COLO829 (cell line): ENCODE results near the gene ZFYVE1.
A peak's percentile ranks its signal among the peaks of the same experiment; 100 is the strongest.
"Not testable (repeated sequence)": the region's sequence is repeated elsewhere in the genome, so short reads cannot be mapped to it uniquely, and the experiment has no call there.

Experiments used
- DNase-seq: peaks from one replicate; pipeline ENCODE4 v3.0.0; 2012; ENCODE audit warnings: low spot score

The ZFYVE1 gene, protein sequence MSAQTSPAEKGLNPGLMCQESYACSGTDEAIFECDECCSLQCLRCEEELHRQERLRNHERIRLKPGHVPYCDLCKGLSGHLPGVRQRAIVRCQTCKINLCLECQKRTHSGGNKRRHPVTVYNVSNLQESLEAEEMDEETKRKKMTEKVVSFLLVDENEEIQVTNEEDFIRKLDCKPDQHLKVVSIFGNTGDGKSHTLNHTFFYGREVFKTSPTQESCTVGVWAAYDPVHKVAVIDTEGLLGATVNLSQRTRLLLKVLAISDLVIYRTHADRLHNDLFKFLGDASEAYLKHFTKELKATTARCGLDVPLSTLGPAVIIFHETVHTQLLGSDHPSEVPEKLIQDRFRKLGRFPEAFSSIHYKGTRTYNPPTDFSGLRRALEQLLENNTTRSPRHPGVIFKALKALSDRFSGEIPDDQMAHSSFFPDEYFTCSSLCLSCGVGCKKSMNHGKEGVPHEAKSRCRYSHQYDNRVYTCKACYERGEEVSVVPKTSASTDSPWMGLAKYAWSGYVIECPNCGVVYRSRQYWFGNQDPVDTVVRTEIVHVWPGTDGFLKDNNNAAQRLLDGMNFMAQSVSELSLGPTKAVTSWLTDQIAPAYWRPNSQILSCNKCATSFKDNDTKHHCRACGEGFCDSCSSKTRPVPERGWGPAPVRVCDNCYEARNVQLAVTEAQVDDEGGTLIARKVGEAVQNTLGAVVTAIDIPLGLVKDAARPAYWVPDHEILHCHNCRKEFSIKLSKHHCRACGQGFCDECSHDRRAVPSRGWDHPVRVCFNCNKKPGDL

DNA sequence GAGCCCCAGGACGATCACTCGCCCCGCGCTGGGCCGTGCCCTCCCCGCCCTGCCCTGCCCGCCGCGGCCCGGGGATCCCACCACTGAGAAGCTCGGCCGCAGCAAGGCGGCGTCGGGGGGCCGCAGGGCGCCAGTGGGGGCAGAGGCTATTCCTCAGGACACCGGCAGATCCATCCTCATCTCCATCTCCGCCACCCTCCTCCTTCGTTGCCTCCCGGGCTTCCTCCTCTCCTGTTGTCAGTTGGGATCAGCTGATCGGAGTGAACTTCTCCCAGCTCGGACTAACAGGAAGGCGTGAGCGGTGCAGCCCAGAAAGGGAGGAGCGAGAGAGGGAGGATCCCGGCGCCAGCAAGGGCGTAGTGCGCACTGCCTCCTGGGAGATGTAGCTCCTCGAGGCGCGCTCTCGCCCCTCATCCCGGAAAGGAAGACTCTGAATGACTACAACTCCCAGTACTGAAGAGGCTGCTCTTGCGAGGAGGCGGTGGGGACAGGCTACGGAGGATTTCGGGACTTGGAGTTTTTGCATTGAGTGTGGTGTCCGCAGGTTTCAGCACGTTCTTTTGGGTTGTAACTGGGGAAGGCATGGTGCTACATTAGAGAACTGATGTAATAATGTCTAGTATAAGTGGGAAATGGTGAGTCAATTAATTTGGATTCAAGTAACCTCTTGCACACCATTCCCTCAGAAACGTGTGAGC is at the start of gene ZFYVE1:
Gene ZFYVE1 (minus strand): TSS at position 262 of the 698 bp plus-strand sequence. CDS start 2,598 bp downstream, outside the sequence.
- DNase-seq, result peak; percentile 96

DNA sequence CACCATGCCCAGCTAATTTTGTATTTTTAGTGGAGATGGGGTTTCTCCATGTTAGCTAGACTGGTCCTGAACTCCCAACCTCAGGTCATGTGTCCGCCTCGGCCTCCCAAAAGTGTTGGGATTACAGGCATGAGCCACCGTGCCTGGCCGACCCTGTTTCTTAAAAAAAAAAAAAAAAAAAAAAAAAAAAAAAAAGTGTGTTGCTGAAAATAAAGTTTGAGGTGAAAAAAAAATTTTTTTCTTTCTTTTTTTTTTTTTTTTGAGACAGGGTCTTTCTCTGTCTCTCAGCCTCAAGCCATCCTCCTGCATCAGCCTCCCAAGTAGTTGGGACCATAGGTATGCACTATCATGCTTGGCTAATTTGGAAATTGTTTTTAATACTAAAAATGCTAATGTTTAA is 42.7 kb upstream of the ZFYVE1 start:
- no peak for DNase-seq

DNA sequence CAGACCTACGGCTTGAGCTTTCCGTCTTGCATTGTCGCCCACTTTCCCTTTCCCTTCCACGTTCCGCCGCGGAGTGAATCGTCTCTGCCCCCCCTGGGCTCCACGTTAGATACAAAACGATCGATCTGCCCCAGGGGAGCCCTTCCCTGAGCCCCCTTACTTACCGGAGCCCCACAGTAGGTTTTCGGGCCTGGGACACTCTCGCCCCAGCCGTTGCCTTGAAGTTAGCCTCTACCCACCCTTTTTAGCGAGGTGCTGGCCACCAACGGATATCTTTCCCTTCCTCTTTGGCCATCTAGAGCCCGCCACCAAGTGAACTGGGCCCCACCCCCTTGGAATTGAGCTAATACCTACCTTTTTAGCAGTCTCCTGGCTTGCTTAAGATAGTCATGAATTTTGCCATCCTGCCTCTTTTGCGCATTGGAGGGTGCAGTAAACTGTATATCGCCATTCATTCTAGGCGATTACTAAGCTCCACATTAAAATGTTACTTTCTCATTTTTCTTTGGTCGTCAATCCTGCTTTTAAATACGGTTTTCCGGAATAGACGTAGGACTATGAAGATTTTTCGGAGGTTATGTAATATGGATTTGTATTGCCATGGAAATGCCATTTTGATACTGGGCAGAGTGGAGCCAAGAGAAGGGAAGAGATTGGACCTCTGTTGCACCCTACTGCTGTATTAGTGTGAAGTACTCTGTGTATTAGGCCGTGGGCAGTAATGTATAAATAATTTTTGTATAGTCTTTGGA is 32.2 kb upstream of the ZFYVE1 start:
- DNase-seq, result peak; percentile 23

DNA sequence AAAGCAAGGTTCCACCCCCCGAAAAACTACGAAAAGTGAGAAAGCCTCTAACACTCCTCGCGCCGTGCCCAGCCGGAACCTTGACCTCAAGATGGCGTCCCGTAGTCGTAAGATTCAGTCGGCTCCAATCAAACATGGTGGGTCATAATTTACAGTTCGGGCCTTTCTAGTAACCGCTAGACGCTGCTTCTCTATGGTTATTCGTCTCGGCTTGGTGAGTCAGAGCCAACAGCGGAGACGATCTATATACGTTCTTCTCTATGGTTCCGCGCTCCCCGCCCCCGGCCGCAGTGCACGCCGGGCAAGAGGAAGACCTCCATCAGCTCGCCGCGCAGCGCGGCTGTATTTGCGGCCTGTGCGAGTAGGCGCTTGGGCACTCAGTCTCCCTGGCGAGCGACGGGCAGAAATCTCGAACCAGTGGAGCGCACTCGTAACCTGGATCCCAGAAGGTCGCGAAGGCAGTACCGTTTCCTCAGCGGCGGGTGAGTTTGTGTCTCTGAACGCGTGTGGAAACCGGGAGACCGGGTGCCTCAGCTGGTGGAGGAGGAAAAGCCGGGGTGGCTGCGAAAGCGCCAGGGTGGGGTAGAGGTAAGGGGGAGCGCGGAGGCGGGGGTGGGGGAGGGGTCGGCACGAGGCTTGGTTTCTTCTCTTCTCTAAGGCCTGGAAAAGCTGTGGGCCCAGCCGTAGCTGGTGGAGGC is 31.5 kb upstream of the ZFYVE1 start, which contains the start of gene RBM25:
Gene RBM25 (plus strand): TSS at position 311 of the 698 bp plus-strand sequence. CDS start 13,108 bp downstream, outside the sequence.
- DNase-seq, result peak; percentile 97

DNA sequence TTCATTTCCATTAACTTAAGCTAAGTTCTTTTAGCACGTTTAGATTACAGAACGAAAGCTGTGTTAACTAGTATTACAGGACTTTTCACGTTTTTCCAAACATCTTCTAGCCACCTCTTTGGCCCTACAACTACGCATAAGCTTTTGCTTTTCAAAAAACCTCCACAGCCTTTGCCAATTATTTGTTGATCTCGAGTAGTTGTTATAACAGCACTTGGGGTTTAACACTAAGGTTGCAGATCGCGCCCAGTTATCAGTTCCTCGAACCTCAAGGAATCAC is 31.0 kb upstream of the ZFYVE1 start:
- no peak for DNase-seq

DNA sequence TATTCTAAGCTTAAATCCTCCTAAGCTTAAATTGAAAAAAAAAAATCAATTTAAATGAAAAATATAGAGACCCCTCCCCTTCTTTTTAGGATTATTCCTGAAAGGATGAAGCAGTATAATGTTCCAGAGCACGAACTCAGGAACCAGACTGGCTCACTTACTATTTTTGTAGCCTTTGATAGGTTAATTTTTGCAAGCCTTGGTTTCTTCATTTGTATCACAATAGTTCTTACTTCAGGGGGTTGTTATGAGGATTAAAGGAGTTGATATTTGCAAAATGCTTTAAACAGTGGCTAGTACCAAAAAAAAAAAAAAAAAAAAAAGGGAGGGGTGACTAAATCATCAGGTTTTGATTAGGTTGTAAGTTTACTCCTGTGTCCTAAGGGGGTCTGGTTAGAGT is 28.3 kb upstream of the ZFYVE1 start:
- no peak for DNase-seq

DNA sequence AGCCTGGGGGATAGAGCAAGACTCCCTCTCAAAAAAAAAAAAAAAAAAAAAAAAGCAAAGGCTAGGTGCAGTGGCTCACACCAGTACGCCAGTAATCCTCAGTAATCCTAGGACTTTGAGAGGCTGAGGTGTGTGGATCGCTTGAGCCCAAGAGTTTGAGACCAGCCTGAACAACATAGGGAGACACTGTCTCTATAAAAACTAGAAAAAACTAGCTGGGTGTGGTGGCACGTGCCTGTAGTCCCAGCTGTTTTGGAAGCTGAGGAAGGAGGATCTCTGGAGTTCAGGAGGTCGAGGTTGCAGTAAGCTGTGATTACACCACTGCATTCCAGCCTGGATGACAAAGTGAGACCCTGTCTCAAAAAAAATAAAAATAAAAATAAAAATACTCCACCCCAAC is 22.5 kb upstream of the ZFYVE1 start:
- DNase-seq, result no peak

DNA sequence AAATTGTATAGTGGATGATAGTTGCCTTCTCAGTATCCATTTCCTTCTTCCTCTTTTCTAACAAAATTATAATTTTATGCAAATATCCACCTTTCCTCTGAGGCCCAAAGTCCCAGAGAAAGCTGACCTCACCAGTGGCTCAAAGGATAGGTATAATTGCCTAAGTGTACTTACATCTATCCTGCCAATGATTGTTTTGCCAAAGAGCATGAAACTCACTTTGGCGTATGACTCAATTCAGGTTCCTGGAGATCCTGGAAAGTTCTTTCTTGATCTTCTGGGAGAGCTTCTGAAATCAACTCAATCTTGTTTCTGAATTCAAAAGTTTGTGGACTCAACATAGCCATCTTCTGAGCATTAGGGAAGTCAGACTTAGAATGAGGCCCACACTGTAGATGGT is 20.9 kb upstream of the ZFYVE1 start:
- DNase-seq, result no peak

DNA sequence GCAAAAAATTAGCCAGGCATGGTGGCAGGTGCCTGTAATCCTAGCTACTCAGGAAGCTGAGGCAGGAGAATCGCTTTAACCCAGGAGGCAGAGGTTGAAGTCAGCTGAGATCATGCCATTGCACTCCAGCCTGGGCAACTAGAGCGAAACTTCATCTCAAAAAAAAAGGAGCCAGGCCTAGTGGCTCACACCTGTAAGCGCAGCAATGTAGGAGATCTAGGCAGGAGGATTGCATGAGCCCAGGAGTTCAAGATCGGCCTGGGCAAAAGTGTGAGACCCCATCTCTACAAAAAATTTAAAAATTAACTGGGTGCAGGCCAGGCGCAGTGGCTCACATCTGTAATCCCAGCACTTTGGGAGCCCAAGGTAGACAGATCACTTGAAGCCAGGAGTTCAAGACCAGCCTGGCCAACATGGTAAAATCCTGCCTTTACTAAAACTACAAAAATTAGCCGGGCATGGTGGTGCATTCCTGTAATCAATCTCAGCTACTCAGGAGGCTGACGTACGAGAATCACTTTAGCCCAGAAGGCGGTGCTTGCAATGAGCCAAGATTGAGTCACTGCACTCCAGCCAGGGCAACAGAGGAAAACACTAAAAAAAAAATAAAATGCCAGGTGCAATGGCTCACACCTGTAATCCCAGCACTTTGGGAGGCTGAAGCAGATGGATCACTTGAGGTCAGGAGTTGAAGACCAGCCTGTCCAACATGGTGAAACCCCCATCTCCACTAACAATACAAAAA is 10.0 kb upstream of the ZFYVE1 start:
- not testable (repeated sequence) for DNase-seq

DNA sequence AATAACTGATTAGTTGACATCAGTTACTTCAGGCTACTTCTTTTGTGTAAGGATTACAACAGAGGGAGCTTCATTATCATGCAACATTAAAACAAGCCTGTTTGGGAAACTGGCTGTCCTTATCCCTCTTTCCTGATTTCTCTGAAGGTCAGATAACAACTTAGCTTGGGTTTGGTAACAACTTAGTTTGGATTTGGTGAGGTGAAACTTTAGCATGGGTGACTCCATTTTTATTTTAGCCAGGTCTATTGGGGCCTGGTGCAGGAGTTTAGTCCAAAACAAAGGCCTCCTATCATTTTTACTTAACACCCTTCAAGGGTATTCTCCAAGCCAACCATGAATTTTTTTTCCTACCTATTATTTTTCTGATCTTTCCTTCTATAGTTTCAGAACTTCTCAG is 1.1 kb upstream of the ZFYVE1 start:
- DNase-seq, result no peak

DNA sequence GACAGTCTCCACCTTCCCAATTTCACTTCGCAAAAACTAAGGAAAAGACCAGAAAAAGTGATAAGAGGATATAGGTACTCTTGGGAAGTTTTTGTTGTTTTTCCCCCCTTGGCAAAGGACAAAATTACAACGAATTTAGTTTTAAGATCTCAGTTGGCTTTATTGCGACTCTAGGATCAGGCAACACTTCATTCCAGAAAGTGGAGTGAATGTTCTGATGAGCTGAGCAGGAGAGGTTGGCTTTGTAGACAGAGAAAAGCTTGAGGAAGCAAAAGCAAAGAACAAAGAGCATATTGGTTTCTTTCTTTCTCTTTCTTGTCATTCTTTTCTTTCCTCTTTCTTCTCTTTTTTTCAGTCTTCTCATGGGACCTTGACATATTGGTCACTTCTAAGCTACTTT is 640 bp upstream of the ZFYVE1 start:
- no peak for DNase-seq

DNA sequence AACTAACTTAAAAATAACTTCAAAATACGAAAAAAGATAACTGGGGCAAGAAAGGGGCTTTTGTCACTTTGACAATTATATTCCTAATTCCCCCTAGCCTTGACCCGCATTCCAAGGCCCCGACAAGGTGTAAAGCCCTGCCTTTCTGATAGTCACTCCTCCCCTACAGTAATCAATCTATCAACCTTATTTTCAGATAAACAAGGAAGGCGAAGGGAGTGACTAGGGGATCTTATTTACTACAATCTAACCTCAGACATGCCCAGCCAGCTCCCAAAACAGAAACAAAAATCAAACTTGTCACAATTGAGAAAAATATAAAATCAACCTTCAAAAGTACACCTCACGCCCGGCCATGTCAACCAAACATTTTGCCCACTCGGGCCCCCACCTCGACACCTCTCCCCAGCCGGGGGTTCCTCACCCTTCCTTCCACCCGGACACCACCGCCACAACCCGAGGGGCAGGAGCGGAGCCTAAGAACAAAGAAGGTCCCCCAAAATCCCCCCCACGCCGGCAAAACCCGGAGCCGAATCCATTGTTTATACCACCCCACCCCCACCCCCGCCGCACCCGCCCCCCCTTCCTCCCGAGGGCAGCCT is 562 bp downstream of the ZFYVE1 start:
- no peak for DNase-seq

DNA sequence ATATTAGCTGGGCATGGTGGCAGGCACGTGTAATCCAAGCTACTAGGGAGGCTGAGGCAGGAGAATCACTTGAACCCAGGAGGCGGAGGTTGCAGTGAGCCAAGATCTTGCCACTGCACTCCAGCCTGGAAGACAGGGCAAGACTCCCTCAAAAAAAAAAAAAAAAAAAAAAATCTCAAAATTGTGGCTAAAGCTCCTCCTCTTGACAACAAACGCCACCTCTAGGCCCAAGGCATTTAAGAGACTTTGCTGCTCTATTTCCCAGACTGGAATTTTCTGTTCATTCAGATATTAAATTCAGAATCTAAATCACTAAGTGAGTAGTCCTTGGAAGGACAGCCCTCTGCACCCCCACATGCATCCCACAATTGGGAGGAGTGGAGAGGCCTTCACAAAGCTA is 1.4 kb downstream of the ZFYVE1 start:
- DNase-seq, result no peak

DNA sequence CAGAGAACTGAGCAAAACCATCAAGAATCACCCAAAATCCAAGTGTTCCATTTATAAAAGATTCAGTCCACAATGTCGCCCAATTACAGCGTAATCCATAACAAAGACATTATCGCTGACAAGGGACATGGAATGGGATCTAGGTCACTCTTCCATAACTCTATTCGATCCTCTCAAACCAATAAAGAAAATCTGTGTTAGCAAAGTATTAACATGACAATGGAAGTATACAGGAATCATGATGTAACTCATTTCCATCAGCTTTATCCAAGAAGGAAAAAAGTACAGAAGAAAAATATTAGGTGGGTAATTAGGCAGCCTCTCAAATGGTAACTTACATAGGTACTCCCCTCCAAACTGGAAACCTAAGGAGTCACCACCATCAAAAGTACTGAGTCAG is 4.9 kb downstream of the ZFYVE1 start:
- DNase-seq, result no peak

DNA sequence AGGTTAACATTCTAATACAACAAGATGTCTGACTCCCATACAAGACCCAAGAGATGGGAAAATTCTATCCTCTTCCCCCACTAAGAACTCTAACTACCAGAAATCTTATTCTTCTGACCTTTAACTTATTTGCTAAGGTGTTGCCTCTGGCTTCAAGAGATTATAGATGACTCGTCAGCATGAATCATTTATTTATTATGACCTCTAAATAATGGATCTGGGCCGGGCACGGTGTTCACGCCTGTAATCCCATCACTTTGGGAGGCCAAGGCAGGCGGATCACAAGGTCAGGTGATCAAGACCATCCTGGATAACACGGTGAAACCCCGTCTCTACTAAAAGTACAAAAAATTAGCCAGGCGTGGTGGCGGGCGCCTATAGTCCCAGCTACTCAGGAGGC is 10.9 kb downstream of the ZFYVE1 start:
- not testable (repeated sequence) for DNase-seq

DNA sequence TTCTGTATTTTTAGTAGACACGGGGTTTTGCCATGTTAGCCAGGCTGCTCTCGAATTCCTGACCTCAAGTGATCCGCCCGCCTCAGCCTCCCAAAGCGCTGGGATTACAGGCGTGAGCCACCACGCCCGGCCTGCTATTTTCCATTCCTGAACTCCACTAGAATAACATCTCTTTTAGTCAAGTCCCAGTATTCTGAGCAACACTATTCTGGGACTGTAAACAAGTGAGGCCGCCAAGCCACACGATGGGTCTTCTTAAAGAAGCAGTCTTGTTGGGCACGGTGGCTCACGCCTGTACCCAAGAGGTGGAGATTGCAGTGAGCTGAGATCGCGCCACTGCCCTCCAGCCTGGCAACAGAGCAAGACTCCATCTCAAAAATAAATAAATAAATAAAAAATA is 11.4 kb downstream of the ZFYVE1 start:
- not testable (repeated sequence) for DNase-seq

DNA sequence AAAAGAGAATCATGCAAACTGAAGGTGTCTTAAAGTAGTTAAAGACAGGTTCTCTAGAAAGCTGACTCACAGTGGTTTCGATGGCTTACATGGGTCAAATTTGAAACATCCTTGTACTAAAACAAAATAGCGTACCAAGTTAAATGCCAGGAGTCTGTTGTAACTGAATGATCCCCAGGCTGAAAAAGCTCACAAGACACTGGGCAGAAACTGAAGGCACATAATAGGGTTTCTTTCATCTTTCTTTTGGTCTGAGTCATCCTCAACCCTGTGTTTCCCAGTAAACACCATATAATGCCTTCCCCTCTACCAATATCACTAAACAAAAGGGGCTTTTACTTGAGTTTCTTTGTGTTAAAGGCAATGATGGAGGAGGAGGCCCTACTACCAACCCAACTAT is 12.8 kb downstream of the ZFYVE1 start:
- DNase-seq, result peak; percentile 97

DNA sequence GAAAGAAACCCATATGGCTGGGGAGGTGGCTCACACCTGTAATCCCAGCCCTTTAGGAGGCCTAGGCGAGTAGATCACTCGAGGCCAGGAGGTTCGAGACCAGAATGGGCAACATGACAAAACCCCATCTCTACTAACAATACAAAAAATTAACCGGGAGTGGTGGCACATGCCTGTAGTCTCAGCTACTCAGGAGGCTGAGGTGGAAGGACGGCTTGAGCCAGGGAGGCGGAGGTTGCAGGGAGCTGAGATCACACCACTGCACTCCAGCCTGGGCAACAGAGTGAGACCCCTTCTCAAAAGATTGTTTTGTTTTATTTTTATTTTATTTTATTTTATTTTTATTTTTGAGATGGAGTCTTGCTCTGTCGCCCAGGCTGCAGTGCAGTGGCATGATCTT is 15.7 kb downstream of the ZFYVE1 start:
- not testable (repeated sequence) for DNase-seq

DNA sequence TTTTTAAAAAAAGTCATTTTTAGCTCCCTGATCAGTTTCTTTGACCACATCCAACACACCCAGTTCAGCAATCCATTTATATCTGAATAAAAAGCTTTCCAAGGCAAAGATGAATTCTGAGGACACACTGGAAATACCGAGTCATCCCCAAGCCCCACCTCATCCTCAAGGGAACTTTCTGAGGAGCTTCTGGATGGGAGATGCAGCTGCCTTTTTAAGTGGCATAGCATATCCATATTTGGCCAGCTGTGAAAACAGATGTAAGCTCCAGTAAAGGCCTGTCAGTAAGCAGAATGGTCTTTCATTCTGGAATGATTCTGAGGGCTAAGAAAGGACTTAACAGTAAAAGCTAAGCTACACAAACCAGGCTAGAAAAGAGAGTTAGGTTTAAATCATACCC is 18.4 kb downstream of the ZFYVE1 start:
- DNase-seq, result no peak

DNA sequence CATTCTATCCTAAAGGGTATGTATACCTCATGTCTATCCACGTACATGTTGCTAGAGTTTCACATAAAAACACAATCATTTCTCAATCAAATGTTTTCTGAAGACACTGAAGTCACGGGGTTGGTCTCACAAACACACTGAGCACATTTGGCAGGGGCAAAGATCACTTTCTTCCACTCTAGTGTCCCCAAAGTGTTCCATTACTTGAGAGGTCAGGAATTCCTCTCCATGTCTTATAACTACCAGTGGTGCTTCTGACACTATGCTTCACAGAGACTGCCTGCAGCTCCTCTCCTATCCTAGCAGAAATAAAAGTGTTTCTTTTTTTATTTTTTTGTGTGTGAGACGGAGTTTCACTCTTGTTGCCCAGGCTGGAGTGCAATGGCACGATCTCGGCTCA is 19.1 kb downstream of the ZFYVE1 start:
- DNase-seq, result no peak
